CD14-positive monocyte (primary cell): ENCODE data around the gene ASAP3. TPM values are rescaled to one million over a fixed set of nuclear protein-coding genes. Genes with fewer than 3 reads are reported as not detected.

Experiments
- DNase-seq, 3 donors: peaks; one replicate each; pipeline ENCODE4 v3.0.0-alpha.2; 2011 to 2022
- H2AFZ ChIP-seq: 2 replicates; pipeline ENCODE4 v1.6.0; 2012; ENCODE audit warnings: mild to moderate bottlenecking, low read depth, low read length, inconsistent platforms; ENCODE audit not compliant: insufficient read depth, poor library complexity, severe bottlenecking
- H3K27ac ChIP-seq, 2 donors: 1 replicate in 1 of 2; 2 replicates in 1 of 2; pipeline ENCODE4 v1.5.1; 2012 to 2013; ENCODE audit warnings: low read length in 2 of 2, control low read depth in 1 of 2, inconsistent platforms in 1 of 2, low read depth in 1 of 2, mild to moderate bottlenecking in 1 of 2
- H3K27me3 ChIP-seq, 2 donors: one replicate each; pipeline versions ENCODE4 v1.6.0 to v1.6.1; 2011 to 2013; ENCODE audit warnings: low read length in 2 of 2; ENCODE audit not compliant: control insufficient read depth in 2 of 2, insufficient read depth in 2 of 2
- H3K36me3 ChIP-seq, 2 donors: replicated peaks in 1 of 2; 1 replicate in 1 of 2; 2 replicates in 1 of 2; pipeline versions ENCODE4 v1.5.1 to v1.6.1; 2012 to 2013; ENCODE audit warnings: low read length in 2 of 2, control low read depth in 1 of 2, inconsistent platforms in 1 of 2, mild to moderate bottlenecking in 1 of 2; ENCODE audit not compliant: insufficient read depth in 2 of 2, control insufficient read depth in 1 of 2
- H3K4me1 ChIP-seq, 2 donors: 1 replicate in 1 of 2; 2 replicates in 1 of 2; pipeline versions ENCODE4 v1.5.1 to v1.6.1; 2012 to 2013; ENCODE audit warnings: low read length in 2 of 2, control low read depth in 1 of 2, inconsistent platforms in 1 of 2, mild to moderate bottlenecking in 1 of 2, moderate library complexity in 1 of 2; ENCODE audit not compliant: insufficient read depth in 2 of 2, control insufficient read depth in 1 of 2
- H3K4me2 ChIP-seq: replicated peaks from 2 replicates; pipeline ENCODE3; 2012; ENCODE audit warnings: low read length, moderate library complexity, mild to moderate bottlenecking; ENCODE audit not compliant: poor library complexity, severe bottlenecking; ENCODE audit errors: extremely low read depth
- H3K4me3 ChIP-seq, 3 experiments: fragments of 200-600 bp in 1 of 3; sonication (generic) in 1 of 3; replicated peaks in 1 of 3; 1 replicate in 2 of 3; 2 replicates in 1 of 3; pipeline ENCODE4 v1.5.1; 2011 to 2013; ENCODE audit warnings: low read length in 3 of 3, mild to moderate bottlenecking in 3 of 3, control low read depth in 2 of 3, low read depth in 2 of 3, inconsistent platforms in 1 of 3, moderate library complexity in 1 of 3
- H3K79me2 ChIP-seq: 2 replicates; pipeline ENCODE4 v1.6.0; 2012; ENCODE audit warnings: mild to moderate bottlenecking, control low read depth, inconsistent platforms, low read length, moderate library complexity; ENCODE audit not compliant: insufficient read depth
- H3K9ac ChIP-seq: 2 replicates; pipeline ENCODE4 v1.6.0; 2017; ENCODE audit warnings: low read length, mild to moderate bottlenecking; ENCODE audit not compliant: insufficient read depth, poor library complexity, severe bottlenecking
- H3K9me3 ChIP-seq, 2 donors: replicated peaks in 1 of 2; 1 replicate in 1 of 2; 2 replicates in 1 of 2; pipeline versions ENCODE4 v1.5.1 to v1.6.1; 2012 to 2013; ENCODE audit warnings: low read length in 2 of 2, control low read depth in 1 of 2; ENCODE audit not compliant: control insufficient read depth in 1 of 2, insufficient read depth in 1 of 2
- H4K20me1 ChIP-seq: 2 replicates; pipeline ENCODE4 v1.6.0; 2012; ENCODE audit warnings: mild to moderate bottlenecking, low read length, control low read depth, moderate library complexity; ENCODE audit not compliant: insufficient read depth
- H3K27ac Mint-ChIP-seq, 7 donors: one replicate each; pipeline ENCODE4 v1.8.0; 2020; ENCODE audit warnings: mild to moderate bottlenecking in 7 of 7, mixed read lengths in 7 of 7, moderate library complexity in 6 of 7, inconsistent platforms in 2 of 7
- H3K27me3 Mint-ChIP-seq, 3 donors: one replicate each; pipeline ENCODE4 v1.8.0; 2021 to 2022; ENCODE audit warnings: low read depth in 3 of 3, mild to moderate bottlenecking in 3 of 3, mixed read lengths in 3 of 3, moderate library complexity in 3 of 3, inconsistent platforms in 1 of 3
- H3K36me3 Mint-ChIP-seq, 2 donors: one replicate each; pipeline ENCODE4 v1.8.0; 2020; ENCODE audit warnings: mixed read lengths in 2 of 2, inconsistent platforms in 1 of 2, mild to moderate bottlenecking in 1 of 2
- H3K4me1 Mint-ChIP-seq: one replicate; pipeline ENCODE4 v1.8.0; 2020; ENCODE audit warnings: mild to moderate bottlenecking, mixed read lengths
- H3K4me3 Mint-ChIP-seq, 2 donors: one replicate each; pipeline ENCODE4 v1.8.0; 2020; ENCODE audit warnings: mild to moderate bottlenecking in 2 of 2, mixed read lengths in 2 of 2, moderate library complexity in 1 of 2
- H3K9me3 Mint-ChIP-seq, 7 donors: one replicate each; pipeline ENCODE4 v1.8.0; 2020 to 2022; ENCODE audit warnings: mixed read lengths in 7 of 7, mild to moderate bottlenecking in 6 of 7, moderate library complexity in 6 of 7, inconsistent platforms in 2 of 7
- WGBS: methylation state at CpG from one replicate; pipeline ENCODE4 v1.1.5; 2013; ENCODE audit warnings: missing lambda C conversion rate; ENCODE audit not compliant: insufficient coverage; 5-methylcytosine and 5-hydroxymethylcytosine counted together
- intact Hi-C, 2 donors: fragments of 100-400 bp; cut with micrococcal nuclease; formaldehyde crosslinking; loops; one replicate each; pipeline versions ENCODE4 v1.15.0 to v1.15.1; 2023
- polyA plus RNA-seq, 3 donors: library from polyadenylated mRNA; depleted of rRNA in 1 of 3; unstranded in 2 of 3; stranded (reverse) in 1 of 3; fragments of 300-500 nt in 2 of 3; fragments of >200 nt in 1 of 3; fragmentation: Illumina TruSeq in 2 of 3; gene quantifications; 1 replicate in 2 of 3; 2 replicates in 1 of 3; pipeline ENCODE4 v1.2.3, GENCODE V29; 2012 to 2021
- TF ChIP-seq, protein P1 (sequence below): fragments of 200-600 bp; IDR thresholded peaks from one replicate; pipeline ENCODE4 v1.8.0; 2022; ENCODE audit warnings: antibody characterized with exemption, mild to moderate bottlenecking

The ASAP3 gene
- polyA plus RNA-seq, 3 donors = 0.27 to 1.1 TPM; not detected in 1

GRCh38 chr1:23389837-23390321, 94.1 kb downstream of the ASAP3 start:
- Histone ChIP-seq H3K4me1 (no peaks in the 10 kb centered on the region), H4K20me1 (no peaks in the 10 kb centered on the region), H3K9me3 (no peaks in the 10 kb centered on the region), H2AFZ (no peak overlapping the region), H3K9ac (no peak overlapping the region), H3K27me3 (no peaks in the 10 kb centered on the region), H3K27ac (no peak overlapping the region), H3K36me3 (no peaks in the 10 kb centered on the region), H3K79me2 (no peaks in the 10 kb centered on the region), H3K4me2 (no peak overlapping the region), H3K4me3 (no peak overlapping the region)
- no peak overlapping the region for H3K27ac Mint-ChIP-seq
- no peaks in the 10 kb centered on the region for H3K9me3 Mint-ChIP-seq
- DNase-seq = no peak
- no peaks in the 10 kb centered on the region for H3K36me3 Mint-ChIP-seq
- H3K4me3 Mint-ChIP-seq = no peak overlapping the region
- peaks cover 2 to 4% (median 4%) of the 10 kb centered on the region in 3 donors for H3K27me3 Mint-ChIP-seq
- TF ChIP-seq, protein P1, sequence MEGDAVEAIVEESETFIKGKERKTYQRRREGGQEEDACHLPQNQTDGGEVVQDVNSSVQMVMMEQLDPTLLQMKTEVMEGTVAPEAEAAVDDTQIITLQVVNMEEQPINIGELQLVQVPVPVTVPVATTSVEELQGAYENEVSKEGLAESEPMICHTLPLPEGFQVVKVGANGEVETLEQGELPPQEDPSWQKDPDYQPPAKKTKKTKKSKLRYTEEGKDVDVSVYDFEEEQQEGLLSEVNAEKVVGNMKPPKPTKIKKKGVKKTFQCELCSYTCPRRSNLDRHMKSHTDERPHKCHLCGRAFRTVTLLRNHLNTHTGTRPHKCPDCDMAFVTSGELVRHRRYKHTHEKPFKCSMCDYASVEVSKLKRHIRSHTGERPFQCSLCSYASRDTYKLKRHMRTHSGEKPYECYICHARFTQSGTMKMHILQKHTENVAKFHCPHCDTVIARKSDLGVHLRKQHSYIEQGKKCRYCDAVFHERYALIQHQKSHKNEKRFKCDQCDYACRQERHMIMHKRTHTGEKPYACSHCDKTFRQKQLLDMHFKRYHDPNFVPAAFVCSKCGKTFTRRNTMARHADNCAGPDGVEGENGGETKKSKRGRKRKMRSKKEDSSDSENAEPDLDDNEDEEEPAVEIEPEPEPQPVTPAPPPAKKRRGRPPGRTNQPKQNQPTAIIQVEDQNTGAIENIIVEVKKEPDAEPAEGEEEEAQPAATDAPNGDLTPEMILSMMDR = no peak
- intact Hi-C loops = no loop called here
- peaks cover 5% of the 10 kb centered on the region for H3K4me1 Mint-ChIP-seq
- 55% methylated on average over 7 of the region's 9 CpGs for WGBS

DNA sequence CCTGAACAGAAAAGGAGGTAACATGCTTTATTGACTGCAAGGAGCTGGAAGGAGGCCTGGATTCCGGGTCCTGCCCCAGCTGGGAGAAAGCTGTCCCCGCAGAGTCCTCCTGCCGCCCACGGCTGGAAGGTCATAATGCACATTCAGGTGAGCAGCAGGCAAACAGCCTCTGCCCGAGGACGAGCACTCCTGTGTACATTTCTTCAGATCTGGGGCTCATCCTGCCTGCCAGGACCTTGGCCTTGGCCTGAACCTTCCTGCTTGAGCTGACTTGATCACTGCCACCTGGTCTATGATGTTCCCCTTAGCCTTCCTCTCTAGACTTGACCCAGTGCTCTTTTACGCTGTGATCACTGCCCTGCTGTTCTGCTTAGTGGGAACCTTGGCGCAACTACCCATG, 96.5 kb downstream of the ASAP3 start:
- intact Hi-C loops = no loop called here
- Histone ChIP-seq H3K27me3 (no peaks in the 10 kb centered on the region), H3K4me3 (no peak overlapping the region), H3K36me3 (no peaks in the 10 kb centered on the region), H3K9ac (no peak overlapping the region), H3K4me1 (no peaks in the 10 kb centered on the region), H3K4me2 (no peak overlapping the region), H3K9me3 (no peaks in the 10 kb centered on the region), H4K20me1 (no peaks in the 10 kb centered on the region), H2AFZ (no peak overlapping the region), H3K79me2 (no peaks in the 10 kb centered on the region), H3K27ac (no peak overlapping the region)
- 98% methylated on average over 8 of the region's 8 CpGs for WGBS
- Mint-ChIP-seq H3K9me3 (peaks cover 0 to 3% (median 0%) of the 10 kb centered on the region in 7 donors), H3K27me3 (peaks cover 4 to 8% (median 5%) of the 10 kb centered on the region in 3 donors), H3K36me3 (no peaks in the 10 kb centered on the region), H3K4me3 (no peak overlapping the region), H3K27ac (no peak overlapping the region), H3K4me1 (peaks cover 7% of the 10 kb centered on the region)
- TF ChIP-seq, protein P1 = no peak
- DNase-seq = no peak
